KMS-11 (cell line): ENCODE measurements around the gene TSPAN15.

ENCODE experiments used
- H2AFZ ChIP-seq: fragments of 200-600 bp; sonication (generic); 2 replicates; pipeline ENCODE4 v1.6.1; 2016; ENCODE audit warnings: antibody characterized with exemption, mixed run types, low read depth
- H3K27ac ChIP-seq: fragments of 200-600 bp; sonication (generic); 2 replicates; pipeline ENCODE4 v1.6.1; 2016; ENCODE audit warnings: mild to moderate bottlenecking, mixed run types
- H3K27me3 ChIP-seq: fragments of 200-600 bp; sonication (generic); 2 replicates; pipeline ENCODE4 v1.6.1; 2017; ENCODE audit warnings: mild to moderate bottlenecking, low read depth, mixed run types, moderate library complexity; ENCODE audit not compliant: insufficient read depth
- H3K36me3 ChIP-seq: fragments of 200-600 bp; sonication (generic); 2 replicates; pipeline ENCODE4 v1.6.1; 2017; ENCODE audit warnings: mild to moderate bottlenecking, mixed run types; ENCODE audit not compliant: insufficient read depth
- H3K4me1 ChIP-seq: fragments of 200-600 bp; sonication (generic); 2 replicates; pipeline ENCODE4 v1.6.1; 2016; ENCODE audit warnings: mild to moderate bottlenecking, low read depth, mixed run types; ENCODE audit not compliant: poor library complexity, severe bottlenecking
- H3K4me2 ChIP-seq: fragments of 200-600 bp; sonication (generic); 2 replicates; pipeline ENCODE4 v1.7.0; 2016; ENCODE audit warnings: mild to moderate bottlenecking, mixed run types
- H3K4me3 ChIP-seq: fragments of 200-600 bp; sonication (generic); IDR thresholded peaks from 2 replicates; pipeline ENCODE4 v1.6.1; 2017; ENCODE audit warnings: low read depth, low read length, mixed read lengths; ENCODE audit not compliant: insufficient read depth
- H3K79me2 ChIP-seq: fragments of 200-600 bp; sonication (generic); 2 replicates; pipeline ENCODE4 v1.6.1; 2016; ENCODE audit warnings: low read depth, mixed run types; ENCODE audit not compliant: insufficient read depth
- H3K9ac ChIP-seq: fragments of 200-600 bp; sonication (generic); 2 replicates; pipeline ENCODE4 v1.6.1; 2016; ENCODE audit warnings: mild to moderate bottlenecking, mixed run types
- H4K20me1 ChIP-seq: fragments of 200-600 bp; sonication (generic); 2 replicates; pipeline ENCODE4 v1.6.1; 2016; ENCODE audit warnings: mild to moderate bottlenecking, mixed run types; ENCODE audit not compliant: insufficient read depth
- CTCF ChIP-seq: fragments of 200-600 bp; sonication (generic); conservative IDR thresholded peaks from 2 replicates; pipeline ENCODE4 v1.6.1; 2017; ENCODE audit warnings: low read depth, mild to moderate bottlenecking, antibody characterized with exemption, low read length, moderate library complexity, mixed read lengths

TSPAN15 gene

GRCh38 chr10:69410487-69410886 lies 40.8 kb upstream of the TSPAN15 start:
- Histone ChIP-seq H3K4me3 (no peak overlapping the region), H3K79me2 (no peaks in the 10 kb centered on the region), H3K4me1 (peaks cover 11% of the 10 kb centered on the region), H3K27me3 (no peaks in the 10 kb centered on the region), H2AFZ (no peak overlapping the region), H3K36me3 (no peaks in the 10 kb centered on the region), H3K4me2 (no peak overlapping the region), H4K20me1 (no peaks in the 10 kb centered on the region), H3K9ac (no peak overlapping the region), H3K27ac (no peak overlapping the region)
- TF ChIP-seq CTCF, result no peak

GRCh38 chr10:69411476-69411875 lies 39.8 kb upstream of the TSPAN15 start:
- Histone ChIP-seq H4K20me1 (no peaks in the 10 kb centered on the region), H3K4me1 (peaks cover 11% of the 10 kb centered on the region), H3K4me3 (no peak overlapping the region), H3K27me3 (no peaks in the 10 kb centered on the region), H3K4me2 (no peak overlapping the region), H3K27ac (no peak overlapping the region), H2AFZ (no peak overlapping the region), H3K79me2 (no peaks in the 10 kb centered on the region), H3K9ac (no peak overlapping the region), H3K36me3 (no peaks in the 10 kb centered on the region)
- TF ChIP-seq CTCF, result no peak

- H3K27me3 ChIP-seq, result no peaks in the 10 kb centered on the region
- H3K36me3 ChIP-seq, result no peaks in the 10 kb centered on the region
- no peaks in the 10 kb centered on the region for H4K20me1 ChIP-seq
- no peak overlapping the region for H3K9ac ChIP-seq
- no peak overlapping the region for H3K4me2 ChIP-seq
- no peak overlapping the region for H3K4me3 ChIP-seq
- H3K4me1 ChIP-seq, result peaks cover 11% of the 10 kb centered on the region
- TF ChIP-seq CTCF, result no peak
- no peak overlapping the region for H3K27ac ChIP-seq
- no peaks in the 10 kb centered on the region for H3K79me2 ChIP-seq
- H2AFZ ChIP-seq, result no peak overlapping the region
Observed at GRCh38 chr10:69412232-69412790, 39.0 kb upstream of the TSPAN15 start.

GRCh38 chr10:69413221-69413865 lies 37.9 kb upstream of the TSPAN15 start:
- H3K4me1 ChIP-seq, result peaks cover 10% of the 10 kb centered on the region
- H3K4me3 ChIP-seq, result no peak overlapping the region
- H3K36me3 ChIP-seq, result no peaks in the 10 kb centered on the region
- H3K27me3 ChIP-seq, result no peaks in the 10 kb centered on the region
- no peaks in the 10 kb centered on the region for H3K79me2 ChIP-seq
- H2AFZ ChIP-seq, result no peak overlapping the region
- TF ChIP-seq CTCF, result no peak
- no peaks in the 10 kb centered on the region for H4K20me1 ChIP-seq
- no peak overlapping the region for H3K27ac ChIP-seq
- no peak overlapping the region for H3K9ac ChIP-seq
- no peak overlapping the region for H3K4me2 ChIP-seq
